Measurements from ENCODE around the gene TMEM255B.

The TMEM255B gene

DNA sequence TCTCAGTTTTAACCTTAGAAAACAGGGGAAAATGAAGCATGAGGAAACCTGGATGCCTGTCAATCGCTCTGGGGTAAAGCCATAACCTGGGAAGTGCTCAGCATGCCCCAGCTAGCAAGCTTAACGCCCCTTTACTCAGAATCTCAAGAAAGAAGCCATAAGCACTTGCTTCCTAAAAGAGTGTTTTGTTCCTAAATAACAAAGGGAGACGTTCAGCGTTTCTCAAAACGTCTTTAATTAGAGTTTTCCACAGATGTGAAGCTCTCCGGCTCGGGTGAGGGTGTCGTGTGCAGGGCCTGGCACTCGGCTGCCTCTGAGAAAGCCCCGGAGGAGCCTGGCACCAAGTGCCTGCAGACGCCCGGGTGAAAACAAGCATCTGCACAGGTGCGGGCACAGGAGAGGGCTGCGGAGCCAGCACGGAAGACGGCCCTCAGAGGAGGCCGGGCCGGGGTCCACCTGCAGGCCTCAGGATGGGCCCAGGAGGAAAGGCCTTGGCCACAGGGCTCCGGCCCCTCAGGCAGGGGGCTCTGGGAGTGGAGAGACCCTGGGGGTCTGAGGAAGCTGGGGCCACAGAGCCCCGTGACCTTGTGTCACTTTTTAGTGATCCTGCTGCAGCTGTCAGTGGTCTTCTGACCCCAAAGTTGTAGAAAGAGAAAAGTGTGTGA, 98.6 kb downstream of the TMEM255B start:
- H2BK5ac ChIP-seq (ENCODE audit: low read depth, low read length, poor library complexity, severe bottlenecking) = no peak overlapping the region
- WGBS = 90% methylated on average over 20 of the region's 20 CpGs
- no peak overlapping the region for H2BK12ac ChIP-seq (ENCODE audit: low read length in 2 of 2)
- no peak overlapping the region for H3K9ac ChIP-seq (ENCODE audit: low read length)
- H4K8ac ChIP-seq (ENCODE audit: low read length) = no peak overlapping the region
- H3K9me3 ChIP-seq (ENCODE audit: control insufficient read depth, low read length) = no peaks in the 10 kb centered on the region
- no peak overlapping the region for H2BK120ac ChIP-seq (ENCODE audit: low read depth, low read length)
- H3K79me1 ChIP-seq (replicated peaks; ENCODE audit: low read length, poor library complexity, severe bottlenecking) = no peaks in the 10 kb centered on the region
- peak overlapping the region; percentile 5 for H3K27ac ChIP-seq (ENCODE audit: low read length, poor library complexity, severe bottlenecking)
- H3K4ac ChIP-seq (ENCODE audit: low read depth in 1 of 2, low read length in 2 of 2) = no peak overlapping the region
- H3K36me3 ChIP-seq (ENCODE audit: control insufficient read depth in 1 of 2, insufficient read depth in 2 of 2, low read depth in 1 of 2, low read length in 2 of 2) = peaks cover 49 to 65% of the 10 kb centered on the region in 2 experiments
- H3K4me3 ChIP-seq (ENCODE audit: insufficient read depth in 1 of 2, low read depth in 1 of 2, low read length in 2 of 2) = no peak overlapping the region
- H3K27me3 ChIP-seq (ENCODE audit: control insufficient read depth in 1 of 2, insufficient read depth in 1 of 2, low read length in 2 of 2) = no peaks in the 10 kb centered on the region
- H2AFZ ChIP-seq (ENCODE audit: low read depth, low read length) = no peak overlapping the region
- H3K4me2 ChIP-seq (ENCODE audit: low read length, poor library complexity, severe bottlenecking) = no peak overlapping the region
- H2AK5ac ChIP-seq (ENCODE audit: low read length, severe bottlenecking) = no peak overlapping the region
- H2BK15ac ChIP-seq (ENCODE audit: low read depth, poor library complexity, severe bottlenecking) = no peak overlapping the region
- no peak for DNase-seq
- H3K18ac ChIP-seq (ENCODE audit: low read depth in 1 of 2, low read length in 2 of 2) = no peak overlapping the region
- peak overlapping the region; percentile 19 for H4K91ac ChIP-seq (ENCODE audit: low read length)
- H3K4me1 ChIP-seq (ENCODE audit: control insufficient read depth, insufficient read depth, low read depth, low read length) = peaks cover 70% of the 10 kb centered on the region
- no peak overlapping the region for H3K23ac ChIP-seq (ENCODE audit: low read length in 2 of 2)
- H3K14ac ChIP-seq (ENCODE audit: low read length in 2 of 2) = no peak overlapping the region

DNA sequence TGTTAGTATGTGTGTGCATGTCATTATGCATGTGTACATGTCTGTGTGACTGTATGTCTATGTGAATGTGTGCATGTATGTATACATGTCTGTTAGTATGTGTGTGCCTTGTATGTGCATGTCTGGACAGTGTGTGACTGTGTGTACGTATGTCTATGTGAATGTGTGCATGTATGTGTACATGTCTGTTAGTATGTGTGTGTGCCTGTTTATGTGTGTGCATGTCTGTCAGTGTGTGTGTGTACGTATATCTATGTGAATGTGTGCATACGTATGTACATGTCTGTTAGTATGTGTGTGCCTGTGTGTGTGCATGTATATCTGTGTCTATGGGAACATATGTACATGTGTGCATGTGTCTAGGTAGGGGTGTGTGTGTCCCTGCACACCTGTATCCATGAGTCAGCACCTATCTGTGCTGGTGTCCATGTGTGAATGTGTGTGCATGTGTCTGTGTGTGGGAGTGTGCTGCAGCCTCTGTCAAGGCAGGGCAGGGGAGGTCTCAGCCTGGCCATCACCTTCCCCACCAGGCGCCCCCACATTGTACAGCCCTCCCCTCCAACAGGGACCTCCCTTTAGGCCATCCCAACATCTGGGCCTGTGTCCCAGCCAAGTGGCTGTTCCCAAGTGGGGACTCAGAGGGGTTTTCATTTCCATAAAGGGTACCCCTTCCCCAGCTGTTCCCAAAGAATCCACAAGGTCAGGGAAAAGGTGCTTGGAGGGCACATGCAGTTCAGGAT, 100.5 kb downstream of the TMEM255B start:
- H3K14ac ChIP-seq (ENCODE audit: low read length in 2 of 2) = no peak overlapping the region
- H3K18ac ChIP-seq (ENCODE audit: low read depth in 1 of 2, low read length in 2 of 2) = no peak overlapping the region
- no peak overlapping the region for H2BK15ac ChIP-seq (ENCODE audit: low read depth, poor library complexity, severe bottlenecking)
- no peak for DNase-seq
- H3K36me3 ChIP-seq (ENCODE audit: control insufficient read depth in 1 of 2, insufficient read depth in 2 of 2, low read depth in 1 of 2, low read length in 2 of 2) = peaks cover 49 to 50% of the 10 kb centered on the region in 2 experiments
- H2BK5ac ChIP-seq (ENCODE audit: low read depth, low read length, poor library complexity, severe bottlenecking) = no peak overlapping the region
- peak overlapping the region; percentile 10 for H4K8ac ChIP-seq (ENCODE audit: low read length)
- H3K4me1 ChIP-seq (ENCODE audit: control insufficient read depth, insufficient read depth, low read depth, low read length) = peaks cover 55% of the 10 kb centered on the region
- no peak overlapping the region for H3K23ac ChIP-seq (ENCODE audit: low read length in 2 of 2)
- H2BK120ac ChIP-seq (ENCODE audit: low read depth, low read length) = no peak overlapping the region
- H3K4me2 ChIP-seq (ENCODE audit: low read length, poor library complexity, severe bottlenecking) = no peak overlapping the region
- H2BK12ac ChIP-seq (ENCODE audit: low read length in 2 of 2) = no peak overlapping the region
- no peak overlapping the region for H4K91ac ChIP-seq (ENCODE audit: low read length)
- H3K9ac ChIP-seq (ENCODE audit: low read length) = no peak overlapping the region
- H3K27me3 ChIP-seq (ENCODE audit: control insufficient read depth in 1 of 2, insufficient read depth in 1 of 2, low read length in 2 of 2) = no peaks in the 10 kb centered on the region
- H3K27ac ChIP-seq (ENCODE audit: low read length, poor library complexity, severe bottlenecking) = peak overlapping the region; percentile 83
- 97% methylated on average over 4 of the region's 4 CpGs for WGBS
- no peak overlapping the region for H3K4me3 ChIP-seq (ENCODE audit: insufficient read depth in 1 of 2, low read depth in 1 of 2, low read length in 2 of 2)
- H3K79me1 ChIP-seq (replicated peaks; ENCODE audit: low read length, poor library complexity, severe bottlenecking) = no peaks in the 10 kb centered on the region
- no peaks in the 10 kb centered on the region for H3K9me3 ChIP-seq (ENCODE audit: control insufficient read depth, low read length)
- H2AK5ac ChIP-seq (ENCODE audit: low read length, severe bottlenecking) = peak overlapping the region; percentile 84
- H2AFZ ChIP-seq (ENCODE audit: low read depth, low read length) = no peak overlapping the region
- peak overlapping the region in 1 of 2 experiments; percentile 7 for H3K4ac ChIP-seq (ENCODE audit: low read depth in 1 of 2, low read length in 2 of 2)

DNA sequence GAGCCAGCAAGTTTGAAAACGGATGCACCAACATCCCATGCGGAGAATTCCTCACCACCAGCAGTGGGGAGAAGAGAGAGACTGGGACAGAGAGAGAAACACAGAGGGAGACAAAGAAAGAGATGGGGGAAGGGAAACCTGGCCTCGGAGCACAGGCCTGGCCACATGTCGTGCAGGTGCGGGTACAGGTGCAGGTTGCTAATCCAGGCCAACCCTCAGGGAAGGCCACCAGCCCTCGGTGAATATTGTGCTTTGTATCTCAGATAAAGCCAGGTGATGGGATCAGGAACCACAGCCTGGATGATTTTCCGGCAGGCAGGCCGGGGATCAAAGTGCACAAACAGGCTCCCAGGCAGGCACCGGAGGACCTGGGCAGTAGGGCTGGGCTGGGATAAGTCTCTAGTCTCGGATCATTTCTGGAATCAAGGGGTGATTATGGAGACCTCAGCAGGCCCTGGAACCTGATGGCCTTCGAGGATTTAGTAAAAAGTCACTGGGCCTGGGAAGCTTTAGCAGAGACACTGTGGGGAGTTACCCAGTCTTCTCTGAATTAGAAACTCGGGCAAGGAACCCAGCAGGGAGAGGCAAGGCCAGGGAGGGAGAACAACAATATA, 101.1 kb downstream of the TMEM255B start:
- H3K4me3 ChIP-seq (ENCODE audit: insufficient read depth in 1 of 2, low read depth in 1 of 2, low read length in 2 of 2) = no peak overlapping the region
- H2BK12ac ChIP-seq (ENCODE audit: low read length in 2 of 2) = no peak overlapping the region
- no peaks in the 10 kb centered on the region for H3K79me1 ChIP-seq (replicated peaks; ENCODE audit: low read length, poor library complexity, severe bottlenecking)
- peak overlapping the region; percentile 83 for H3K27ac ChIP-seq (ENCODE audit: low read length, poor library complexity, severe bottlenecking)
- H3K9me3 ChIP-seq (ENCODE audit: control insufficient read depth, low read length) = no peaks in the 10 kb centered on the region
- no peak overlapping the region for H3K23ac ChIP-seq (ENCODE audit: low read length in 2 of 2)
- no peak overlapping the region for H2BK15ac ChIP-seq (ENCODE audit: low read depth, poor library complexity, severe bottlenecking)
- H2AK5ac ChIP-seq (ENCODE audit: low read length, severe bottlenecking) = peak overlapping the region; percentile 84
- H3K4me1 ChIP-seq (ENCODE audit: control insufficient read depth, insufficient read depth, low read depth, low read length) = peaks cover 50% of the 10 kb centered on the region
- peak overlapping the region; percentile 30 for H4K91ac ChIP-seq (ENCODE audit: low read length)
- H3K36me3 ChIP-seq (ENCODE audit: control insufficient read depth in 1 of 2, insufficient read depth in 2 of 2, low read depth in 1 of 2, low read length in 2 of 2) = peaks cover 44 to 45% of the 10 kb centered on the region in 2 experiments
- H3K9ac ChIP-seq (ENCODE audit: low read length) = no peak overlapping the region
- 61% methylated on average over 12 of the region's 12 CpGs for WGBS
- H2BK120ac ChIP-seq (ENCODE audit: low read depth, low read length) = peak overlapping the region; percentile 9
- no peak for DNase-seq
- H3K27me3 ChIP-seq (ENCODE audit: control insufficient read depth in 1 of 2, insufficient read depth in 1 of 2, low read length in 2 of 2) = no peaks in the 10 kb centered on the region
- peak overlapping the region; percentile 6 for H3K4me2 ChIP-seq (ENCODE audit: low read length, poor library complexity, severe bottlenecking)
- H2BK5ac ChIP-seq (ENCODE audit: low read depth, low read length, poor library complexity, severe bottlenecking) = no peak overlapping the region
- H3K18ac ChIP-seq (ENCODE audit: low read depth in 1 of 2, low read length in 2 of 2) = peak overlapping the region in 1 of 2 experiments; percentile 0
- H3K14ac ChIP-seq (ENCODE audit: low read length in 2 of 2) = no peak overlapping the region
- peak overlapping the region; percentile 10 for H4K8ac ChIP-seq (ENCODE audit: low read length)
- H2AFZ ChIP-seq (ENCODE audit: low read depth, low read length) = no peak overlapping the region
- H3K4ac ChIP-seq (ENCODE audit: low read depth in 1 of 2, low read length in 2 of 2) = peak overlapping the region in 1 of 2 experiments; percentile 7
